CD14-positive monocyte (primary cell): ENCODE measurements around the gene BRIX1. TPM values are rescaled to one million over a fixed set of nuclear protein-coding genes. Genes with fewer than 3 reads are reported as not detected.
A peak's percentile ranks its signal among the peaks of the same experiment; 100 is the strongest.

Experiments
- DNase-seq, 3 donors: peaks; one replicate each; pipeline ENCODE4 v3.0.0-alpha.2; 2011 to 2022
- H2AFZ ChIP-seq: 2 replicates; pipeline ENCODE4 v1.6.0; 2012; ENCODE audit warnings: mild to moderate bottlenecking, low read depth, low read length, inconsistent platforms; ENCODE audit not compliant: insufficient read depth, poor library complexity, severe bottlenecking
- H3K27ac ChIP-seq, 2 donors: 1 replicate in 1 of 2; 2 replicates in 1 of 2; pipeline ENCODE4 v1.5.1; 2012 to 2013; ENCODE audit warnings: low read length in 2 of 2, control low read depth in 1 of 2, inconsistent platforms in 1 of 2, low read depth in 1 of 2, mild to moderate bottlenecking in 1 of 2
- H3K27me3 ChIP-seq, 2 donors: one replicate each; pipeline versions ENCODE4 v1.6.0 to v1.6.1; 2011 to 2013; ENCODE audit warnings: low read length in 2 of 2; ENCODE audit not compliant: control insufficient read depth in 2 of 2, insufficient read depth in 2 of 2
- H3K36me3 ChIP-seq, 2 donors: replicated peaks in 1 of 2; 1 replicate in 1 of 2; 2 replicates in 1 of 2; pipeline versions ENCODE4 v1.5.1 to v1.6.1; 2012 to 2013; ENCODE audit warnings: low read length in 2 of 2, control low read depth in 1 of 2, inconsistent platforms in 1 of 2, mild to moderate bottlenecking in 1 of 2; ENCODE audit not compliant: insufficient read depth in 2 of 2, control insufficient read depth in 1 of 2
- H3K4me1 ChIP-seq, 2 donors: 1 replicate in 1 of 2; 2 replicates in 1 of 2; pipeline versions ENCODE4 v1.5.1 to v1.6.1; 2012 to 2013; ENCODE audit warnings: low read length in 2 of 2, control low read depth in 1 of 2, inconsistent platforms in 1 of 2, mild to moderate bottlenecking in 1 of 2, moderate library complexity in 1 of 2; ENCODE audit not compliant: insufficient read depth in 2 of 2, control insufficient read depth in 1 of 2
- H3K4me2 ChIP-seq: replicated peaks from 2 replicates; pipeline ENCODE3; 2012; ENCODE audit warnings: low read length, moderate library complexity, mild to moderate bottlenecking; ENCODE audit not compliant: poor library complexity, severe bottlenecking; ENCODE audit errors: extremely low read depth
- H3K4me3 ChIP-seq, 3 experiments: fragments of 200-600 bp in 1 of 3; sonication (generic) in 1 of 3; replicated peaks in 1 of 3; 1 replicate in 2 of 3; 2 replicates in 1 of 3; pipeline ENCODE4 v1.5.1; 2011 to 2013; ENCODE audit warnings: low read length in 3 of 3, mild to moderate bottlenecking in 3 of 3, control low read depth in 2 of 3, low read depth in 2 of 3, inconsistent platforms in 1 of 3, moderate library complexity in 1 of 3
- H3K79me2 ChIP-seq: 2 replicates; pipeline ENCODE4 v1.6.0; 2012; ENCODE audit warnings: mild to moderate bottlenecking, control low read depth, inconsistent platforms, low read length, moderate library complexity; ENCODE audit not compliant: insufficient read depth
- H3K9ac ChIP-seq: 2 replicates; pipeline ENCODE4 v1.6.0; 2017; ENCODE audit warnings: low read length, mild to moderate bottlenecking; ENCODE audit not compliant: insufficient read depth, poor library complexity, severe bottlenecking
- H3K9me3 ChIP-seq, 2 donors: replicated peaks in 1 of 2; 1 replicate in 1 of 2; 2 replicates in 1 of 2; pipeline versions ENCODE4 v1.5.1 to v1.6.1; 2012 to 2013; ENCODE audit warnings: low read length in 2 of 2, control low read depth in 1 of 2; ENCODE audit not compliant: control insufficient read depth in 1 of 2, insufficient read depth in 1 of 2
- H4K20me1 ChIP-seq: 2 replicates; pipeline ENCODE4 v1.6.0; 2012; ENCODE audit warnings: mild to moderate bottlenecking, low read length, control low read depth, moderate library complexity; ENCODE audit not compliant: insufficient read depth
- H3K27ac Mint-ChIP-seq, 7 donors: one replicate each; pipeline ENCODE4 v1.8.0; 2020; ENCODE audit warnings: mild to moderate bottlenecking in 7 of 7, mixed read lengths in 7 of 7, moderate library complexity in 6 of 7, inconsistent platforms in 2 of 7
- H3K27me3 Mint-ChIP-seq, 3 donors: one replicate each; pipeline ENCODE4 v1.8.0; 2021 to 2022; ENCODE audit warnings: low read depth in 3 of 3, mild to moderate bottlenecking in 3 of 3, mixed read lengths in 3 of 3, moderate library complexity in 3 of 3, inconsistent platforms in 1 of 3
- H3K36me3 Mint-ChIP-seq, 2 donors: one replicate each; pipeline ENCODE4 v1.8.0; 2020; ENCODE audit warnings: mixed read lengths in 2 of 2, inconsistent platforms in 1 of 2, mild to moderate bottlenecking in 1 of 2
- H3K4me1 Mint-ChIP-seq: one replicate; pipeline ENCODE4 v1.8.0; 2020; ENCODE audit warnings: mild to moderate bottlenecking, mixed read lengths
- H3K4me3 Mint-ChIP-seq, 2 donors: one replicate each; pipeline ENCODE4 v1.8.0; 2020; ENCODE audit warnings: mild to moderate bottlenecking in 2 of 2, mixed read lengths in 2 of 2, moderate library complexity in 1 of 2
- H3K9me3 Mint-ChIP-seq, 7 donors: one replicate each; pipeline ENCODE4 v1.8.0; 2020 to 2022; ENCODE audit warnings: mixed read lengths in 7 of 7, mild to moderate bottlenecking in 6 of 7, moderate library complexity in 6 of 7, inconsistent platforms in 2 of 7
- CTCF ChIP-seq: fragments of 200-600 bp; IDR thresholded peaks from one replicate; pipeline ENCODE4 v1.8.0; 2022; ENCODE audit warnings: antibody characterized with exemption, mild to moderate bottlenecking
- WGBS: methylation state at CpG from one replicate; pipeline ENCODE4 v1.1.5; 2013; ENCODE audit warnings: missing lambda C conversion rate; ENCODE audit not compliant: insufficient coverage; 5-methylcytosine and 5-hydroxymethylcytosine counted together
- intact Hi-C, 2 donors: fragments of 100-400 bp; cut with micrococcal nuclease; formaldehyde crosslinking; loops; one replicate each; pipeline versions ENCODE4 v1.15.0 to v1.15.1; 2023
- polyA plus RNA-seq, 3 donors: library from polyadenylated mRNA; depleted of rRNA in 1 of 3; unstranded in 2 of 3; stranded (reverse) in 1 of 3; fragments of 300-500 nt in 2 of 3; fragments of >200 nt in 1 of 3; fragmentation: Illumina TruSeq in 2 of 3; gene quantifications; 1 replicate in 2 of 3; 2 replicates in 1 of 3; pipeline ENCODE4 v1.2.3, GENCODE V29; 2012 to 2021

BRIX1 gene
- polyA plus RNA-seq, 3 donors = 3.3 to 13.5 (median 12.5) TPM

GRCh38 chr5:34941936-34942335, 26.4 kb downstream of the BRIX1 start:
- no peaks in the 10 kb centered on the region for H4K20me1 ChIP-seq
- H3K4me3 ChIP-seq = no peak overlapping the region
- H3K27me3 ChIP-seq = no peaks in the 10 kb centered on the region
- Mint-ChIP-seq H3K36me3 (peaks cover 66 to 88% of the 10 kb centered on the region in 2 donors), H3K9me3 (no peaks in the 10 kb centered on the region), H3K27me3 (peaks cover 0 to 2% (median 0%) of the 10 kb centered on the region in 3 donors), H3K4me1 (no peaks in the 10 kb centered on the region), H3K4me3 (no peak overlapping the region), H3K27ac (no peak overlapping the region)
- H2AFZ ChIP-seq = no peak overlapping the region
- no peaks in the 10 kb centered on the region for H3K4me1 ChIP-seq
- H3K4me2 ChIP-seq = no peak overlapping the region
- no peak overlapping the region for H3K9ac ChIP-seq
- 100% methylated on average over 1 of the region's 3 CpGs for WGBS
- DNase-seq = no peak
- H3K79me2 ChIP-seq = no peaks in the 10 kb centered on the region
- peaks cover 71 to 97% of the 10 kb centered on the region in 2 donors for H3K36me3 ChIP-seq
- no peak overlapping the region for H3K27ac ChIP-seq
- H3K9me3 ChIP-seq = no peaks in the 10 kb centered on the region
- TF ChIP-seq CTCF = no peak
- intact Hi-C loops = no loop called here

- no peaks in the 10 kb centered on the region for H3K4me1 ChIP-seq
- no peak overlapping the region for H3K4me2 ChIP-seq
- no peaks in the 10 kb centered on the region for H4K20me1 ChIP-seq
- Mint-ChIP-seq H3K27ac (peak overlapping the region in 1 of 7 donors; percentile 59), H3K4me3 (no peak overlapping the region), H3K36me3 (peaks cover 62 to 88% of the 10 kb centered on the region in 2 donors), H3K27me3 (no peaks in the 10 kb centered on the region), H3K4me1 (no peaks in the 10 kb centered on the region), H3K9me3 (no peaks in the 10 kb centered on the region)
- peaks cover 56 to 96% of the 10 kb centered on the region in 2 donors for H3K36me3 ChIP-seq
- H3K27ac ChIP-seq = no peak overlapping the region
- no peak overlapping the region for H2AFZ ChIP-seq
- no CpG with 5 or more reads among the region's 2 CpGs for WGBS
- no peak overlapping the region for H3K9ac ChIP-seq
- H3K9me3 ChIP-seq = no peaks in the 10 kb centered on the region
- intact Hi-C loops = no loop called here
- TF ChIP-seq CTCF = no peak
- no peaks in the 10 kb centered on the region for H3K79me2 ChIP-seq
- H3K27me3 ChIP-seq = no peaks in the 10 kb centered on the region
- no peak overlapping the region for H3K4me3 ChIP-seq
- DNase-seq = no peak
Observed at GRCh38 chr5:34944044-34944443, 28.5 kb downstream of the BRIX1 start.
